Colon (tissue), 2 donors: ENCODE data around the gene RPL39L.
"Not testable (repeated sequence)": the region's sequence is repeated elsewhere in the genome, so short reads cannot be mapped to it uniquely, and the experiment has no call there.

Experiments
- FAIRE-seq: peaks from 2 replicates; lab custom pipeline; 2012; peaks lifted over from hg19 to GRCh38; lab: Jason Lieb, UNC
- donor health status: control.
- donor health status: control.

The RPL39L gene

GRCh38 chr3:187139126-187139894, at the start of gene RPL39L:
TSS of gene RPL39L (minus strand) at chr3:187139496. CDS start at chr3:187121300, 18,196 bp downstream.
- no peak for FAIRE-seq

- no peak for FAIRE-seq
These were observed 49.6 kb upstream of the RPL39L start for GRCh38 chr3:187188931-187189330.

GRCh38 chr3:187186801-187187421, 47.6 kb upstream of the RPL39L start:
- FAIRE-seq, result no peak

- FAIRE-seq, result no peak
These were observed 47.1 kb upstream of the RPL39L start for GRCh38 chr3:187186375-187186774.

GRCh38 chr3:187185759-187186158, 46.5 kb upstream of the RPL39L start:
- no peak for FAIRE-seq

GRCh38 chr3:187183903-187184302, 44.6 kb upstream of the RPL39L start:
- no peak for FAIRE-seq

GRCh38 chr3:187183210-187183862, 44.0 kb upstream of the RPL39L start:
- no peak for FAIRE-seq

GRCh38 chr3:187181454-187182170, 42.3 kb upstream of the RPL39L start:
- no peak for FAIRE-seq

- no peak for FAIRE-seq
These were observed 33.6 kb upstream of the RPL39L start for GRCh38 chr3:187172929-187173328.

GRCh38 chr3:187170911-187171310, 31.6 kb upstream of the RPL39L start:
- not testable (repeated sequence) for FAIRE-seq

GRCh38 chr3:187169231-187169960, 30.1 kb upstream of the RPL39L start:
- no peak for FAIRE-seq

GRCh38 chr3:187167777-187168176, 28.5 kb upstream of the RPL39L start:
- no peak for FAIRE-seq

GRCh38 chr3:187166750-187167149, 27.5 kb upstream of the RPL39L start:
- no peak for FAIRE-seq

GRCh38 chr3:187165144-187165543, 25.8 kb upstream of the RPL39L start:
- FAIRE-seq, result no peak

GRCh38 chr3:187162265-187162953, 23.1 kb upstream of the RPL39L start:
- no peak for FAIRE-seq

- FAIRE-seq, result no peak
These were observed 22.3 kb upstream of the RPL39L start for GRCh38 chr3:187161556-187161955.

- no peak for FAIRE-seq
These were observed 11.3 kb upstream of the RPL39L start for GRCh38 chr3:187150599-187150998.

- FAIRE-seq, result no peak
These were observed 10.9 kb upstream of the RPL39L start for GRCh38 chr3:187150186-187150585.

GRCh38 chr3:187146389-187146788, 7.1 kb upstream of the RPL39L start:
- FAIRE-seq, result no peak

GRCh38 chr3:187145149-187145895, 6.0 kb upstream of the RPL39L start:
- FAIRE-seq, result no peak

- no peak for FAIRE-seq
These were observed 578 bp upstream of the RPL39L start for GRCh38 chr3:187139895-187140253.
